Memory B cell (primary cell): ENCODE data around the gene HLA-DOB.
A peak's percentile ranks its signal among the peaks of the same experiment; 100 is the strongest.
"Not testable (repeated sequence)": the region's sequence is repeated elsewhere in the genome, so short reads cannot be mapped to it uniquely, and the experiment has no call there.

Experiments used
- ATAC-seq: fragments of 150-1000 bp; cut with Tn5 transposase; 2 replicates; pipeline ENCODE4 v1.10.0; 2021; ENCODE audit warnings: low read depth, mild to moderate bottlenecking, moderate library complexity
- DNase-seq, 2 donors: peaks; one replicate each; pipeline ENCODE4 v3.0.0; 2022; ENCODE audit warnings: low spot score in 2 of 2
- H3K27ac Mint-ChIP-seq: one replicate; pipeline ENCODE4 v1.8.0; 2022; ENCODE audit warnings: mild to moderate bottlenecking, moderate library complexity, mixed read lengths
- H3K27me3 Mint-ChIP-seq: one replicate; pipeline ENCODE4 v1.8.0; 2022; ENCODE audit warnings: mixed read lengths
- H3K36me3 Mint-ChIP-seq: one replicate; pipeline ENCODE4 v1.8.0; 2022; ENCODE audit warnings: mild to moderate bottlenecking, mixed read lengths
- H3K4me1 Mint-ChIP-seq: one replicate; pipeline ENCODE4 v1.8.0; 2022; ENCODE audit warnings: mixed read lengths
- H3K4me3 Mint-ChIP-seq: one replicate; pipeline ENCODE4 v1.8.0; 2022; ENCODE audit warnings: mild to moderate bottlenecking, moderate library complexity, mixed read lengths
- H3K9me3 Mint-ChIP-seq: one replicate; pipeline ENCODE4 v1.8.0; 2022; ENCODE audit warnings: mixed read lengths

The HLA-DOB gene

DNA sequence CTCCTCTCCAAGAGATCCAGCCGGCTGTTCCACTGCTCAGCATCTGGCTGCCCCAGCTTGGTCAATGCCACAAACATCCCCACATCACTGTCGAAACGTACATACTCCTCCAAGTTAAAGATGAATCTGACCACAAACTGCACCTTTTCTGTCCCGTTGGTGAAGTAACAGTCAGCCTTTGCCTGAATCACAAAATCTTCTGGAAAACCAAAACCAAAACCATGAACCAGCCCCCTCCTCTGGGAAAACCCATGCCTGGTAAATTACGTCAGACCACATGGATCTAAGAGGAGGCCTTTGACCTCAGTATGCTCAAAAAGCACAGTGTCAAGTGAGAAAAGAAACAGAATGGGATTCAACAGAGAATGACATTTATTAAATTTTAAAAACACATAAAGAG is 1.7 kb downstream of the HLA-DOB start:
- Mint-ChIP-seq H3K36me3 (peaks cover 33% of the 10 kb centered on the region), H3K27me3 (no peaks in the 10 kb centered on the region), H3K4me1 (peaks cover 53% of the 10 kb centered on the region), H3K4me3 (peak overlapping the region; percentile 99), H3K27ac (peak overlapping the region; percentile 99), H3K9me3 (no peaks in the 10 kb centered on the region)
- DNase-seq = no peak
- ATAC-seq = no peak

DNA sequence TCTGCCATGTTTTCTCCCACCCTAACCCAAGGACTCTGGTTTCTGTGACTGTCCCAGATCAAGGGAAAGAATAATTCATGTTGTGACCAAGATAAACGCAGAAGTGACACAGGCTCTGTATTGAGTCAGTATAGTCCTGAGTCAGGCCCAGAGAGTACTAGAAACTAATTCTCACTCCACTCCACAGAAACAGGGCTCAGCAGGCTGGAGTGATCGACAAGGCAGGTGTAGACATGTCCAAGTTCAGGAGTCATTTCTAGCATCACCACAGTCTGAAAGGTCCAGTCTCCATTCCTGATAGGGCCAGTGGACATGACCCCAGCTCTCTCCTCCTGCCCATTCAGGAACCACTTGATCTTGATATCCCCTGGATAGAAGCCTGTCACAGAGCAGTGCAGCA is 2.7 kb downstream of the HLA-DOB start:
- H3K27ac Mint-ChIP-seq = peak overlapping the region; percentile 99

DNA sequence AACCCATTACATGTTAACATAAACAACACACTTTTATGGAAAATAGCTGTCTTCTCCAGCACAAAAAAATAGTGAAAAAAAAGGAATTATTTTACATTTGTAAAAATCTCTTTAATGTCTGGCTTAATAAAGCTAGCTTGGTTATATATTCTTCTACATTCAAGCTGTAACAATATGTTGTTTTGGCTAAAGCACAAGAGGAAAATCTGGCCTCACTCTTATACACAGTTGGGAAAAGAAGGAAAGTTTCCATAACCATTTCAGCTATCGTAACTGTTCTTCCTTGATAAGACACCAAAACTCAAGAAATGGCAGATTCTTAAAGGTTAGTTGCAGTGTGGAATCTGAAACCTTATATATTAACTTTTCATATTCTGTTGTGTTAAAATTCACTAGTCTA is 7.6 kb downstream of the HLA-DOB start:
- H3K36me3 Mint-ChIP-seq = peaks cover 38% of the 10 kb centered on the region
- DNase-seq = no peak
- no peak for ATAC-seq

More for the DNA sequence above, 2.7 kb downstream of the HLA-DOB start:
- H3K27me3 Mint-ChIP-seq = no peaks in the 10 kb centered on the region
- H3K4me1 Mint-ChIP-seq = peaks cover 45% of the 10 kb centered on the region
- no peak for DNase-seq
- H3K4me3 Mint-ChIP-seq = peak overlapping the region; percentile 99
- no peak for ATAC-seq
- peaks cover 33% of the 10 kb centered on the region for H3K36me3 Mint-ChIP-seq
- H3K9me3 Mint-ChIP-seq = no peaks in the 10 kb centered on the region

DNA sequence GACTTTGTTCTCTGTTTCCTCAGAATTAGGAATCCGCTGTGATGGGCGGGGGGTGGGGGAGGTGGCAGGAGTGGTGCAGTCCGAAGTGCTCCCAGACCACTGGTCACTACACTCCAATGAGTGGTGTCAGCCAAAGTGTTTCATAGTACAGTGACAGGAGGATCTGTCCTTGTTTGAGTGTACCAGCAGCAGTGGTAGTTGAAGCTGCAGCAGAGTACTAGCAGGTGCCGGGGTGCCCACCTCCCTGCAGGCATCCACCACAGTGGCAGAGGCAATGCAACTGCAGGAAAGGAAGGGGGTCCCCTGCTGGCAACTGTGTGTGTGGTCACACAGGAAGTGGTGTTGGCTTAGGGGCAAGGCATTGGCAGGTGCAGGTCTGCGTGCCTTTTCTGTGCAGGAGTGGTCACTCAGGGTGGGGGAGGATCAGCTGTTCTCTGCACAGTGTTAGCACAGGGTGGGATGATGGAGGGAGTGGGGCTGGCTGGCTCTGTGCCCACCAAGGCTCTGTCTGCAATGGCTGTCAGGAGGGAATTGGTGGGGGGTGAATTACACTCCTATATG is 9.7 kb downstream of the HLA-DOB start:
- Mint-ChIP-seq H3K4me3 (no peak overlapping the region), H3K27ac (peak overlapping the region; percentile 36), H3K36me3 (peaks cover 22% of the 10 kb centered on the region), H3K4me1 (peaks cover 14% of the 10 kb centered on the region), H3K27me3 (no peaks in the 10 kb centered on the region), H3K9me3 (peaks cover 10% of the 10 kb centered on the region)
- no peak for ATAC-seq
- no peak for DNase-seq

More for the DNA sequence above, 7.6 kb downstream of the HLA-DOB start:
- Mint-ChIP-seq H3K4me3 (no peak overlapping the region), H3K27ac (no peak overlapping the region), H3K4me1 (peaks cover 27% of the 10 kb centered on the region), H3K9me3 (peaks cover 2% of the 10 kb centered on the region), H3K27me3 (no peaks in the 10 kb centered on the region)

DNA sequence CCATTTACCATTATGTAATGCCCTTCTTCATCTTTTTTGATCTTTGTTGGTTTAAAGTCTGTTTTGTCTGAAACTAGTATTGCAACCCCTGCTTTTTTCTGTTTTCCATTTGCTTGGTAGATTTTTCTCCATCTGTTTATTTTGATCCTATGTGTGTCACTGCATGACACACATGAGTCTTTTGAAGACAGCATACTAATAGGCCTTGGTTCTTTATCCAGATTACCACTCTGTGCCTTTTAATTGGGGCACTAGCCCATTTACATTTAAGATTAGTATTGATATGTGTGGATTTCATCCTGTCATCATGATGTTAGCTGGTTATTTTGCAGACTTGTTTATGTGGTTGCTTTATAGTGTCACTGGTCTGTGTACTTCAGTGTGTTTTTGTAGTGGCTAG is 11.4 kb downstream of the HLA-DOB start:
- H3K27me3 Mint-ChIP-seq, DNase-seq, H3K4me3 Mint-ChIP-seq, H3K27ac Mint-ChIP-seq, ATAC-seq: not testable (repeated sequence)
- H3K9me3 Mint-ChIP-seq = peaks cover 14% of the 10 kb centered on the region
- H3K4me1 Mint-ChIP-seq = peaks cover 12% of the 10 kb centered on the region
- peaks cover 16% of the 10 kb centered on the region for H3K36me3 Mint-ChIP-seq

DNA sequence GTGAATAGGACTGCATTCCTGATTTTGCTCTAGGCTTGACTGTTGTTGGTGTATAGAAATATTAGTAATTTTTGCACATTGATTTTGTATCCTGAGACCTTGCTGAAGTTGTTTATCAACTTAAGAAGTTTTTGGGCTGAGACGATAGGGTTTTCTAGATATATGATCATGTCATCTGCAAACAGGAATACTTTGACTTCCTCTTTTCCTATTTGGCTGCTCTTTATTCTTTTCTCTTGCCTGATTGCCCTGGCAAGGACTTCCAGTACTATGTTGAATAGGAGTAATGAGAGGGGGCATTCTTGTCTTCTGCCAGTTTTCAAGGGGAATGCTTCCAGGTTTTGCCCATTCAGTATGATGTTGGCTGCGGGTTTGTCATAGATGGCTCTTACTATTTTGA is 13.4 kb downstream of the HLA-DOB start:
- Mint-ChIP-seq H3K36me3 (peaks cover 17% of the 10 kb centered on the region), H3K27ac (no peak overlapping the region), H3K4me1 (peaks cover 8% of the 10 kb centered on the region), H3K27me3 (no peaks in the 10 kb centered on the region), H3K4me3 (no peak overlapping the region), H3K9me3 (peaks cover 20% of the 10 kb centered on the region)
- DNase-seq (no peak), ATAC-seq (no peak)

DNA sequence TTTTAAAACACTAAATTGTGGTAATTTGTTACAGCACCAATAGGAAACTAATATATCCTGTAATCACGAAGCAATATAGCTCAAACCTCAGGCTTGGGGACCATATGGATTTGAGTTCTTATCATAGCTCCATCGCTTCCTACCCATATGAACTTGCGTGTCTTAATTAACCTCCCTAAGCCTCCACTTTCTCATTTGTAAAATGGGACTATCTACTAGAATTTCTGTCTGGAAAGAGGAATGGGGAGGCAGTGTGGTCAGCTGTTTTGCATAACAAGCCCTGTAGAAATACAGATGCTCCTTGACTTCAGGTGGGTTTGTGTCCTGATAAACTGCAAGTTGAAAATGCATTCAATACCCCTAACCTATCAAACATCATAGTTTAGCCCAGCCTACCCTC is 17.1 kb downstream of the HLA-DOB start:
- ATAC-seq (no peak), DNase-seq (no peak)
- Mint-ChIP-seq H3K36me3 (peaks cover 9% of the 10 kb centered on the region), H3K4me1 (peaks cover 19% of the 10 kb centered on the region), H3K27ac (no peak overlapping the region), H3K4me3 (no peak overlapping the region), H3K9me3 (peaks cover 23% of the 10 kb centered on the region), H3K27me3 (no peaks in the 10 kb centered on the region)

DNA sequence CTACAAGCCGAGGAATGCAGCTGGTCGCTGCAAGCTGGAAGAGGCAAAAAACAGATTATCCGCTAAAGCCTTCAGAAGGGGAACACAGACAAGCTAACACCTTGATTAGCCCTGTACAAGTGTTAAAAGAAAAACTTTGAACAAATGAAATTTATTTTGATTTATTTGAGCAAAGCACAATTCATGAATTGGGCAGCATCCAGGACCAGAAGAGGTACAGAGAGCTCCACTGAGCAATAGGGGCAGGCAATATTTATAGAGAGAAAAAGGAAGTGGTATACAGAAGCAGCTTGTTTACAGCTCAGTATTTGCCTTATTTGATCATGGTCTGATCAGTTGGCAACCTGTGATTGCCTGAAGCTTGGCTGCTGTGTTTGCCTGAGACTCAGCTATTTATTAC is 17.6 kb downstream of the HLA-DOB start:
- ATAC-seq (no peak), DNase-seq (no peak)
- Mint-ChIP-seq H3K4me1 (peaks cover 24% of the 10 kb centered on the region), H3K27ac (peak overlapping the region; percentile 86), H3K36me3 (peaks cover 9% of the 10 kb centered on the region), H3K4me3 (no peak overlapping the region), H3K9me3 (peaks cover 21% of the 10 kb centered on the region), H3K27me3 (no peaks in the 10 kb centered on the region)

DNA sequence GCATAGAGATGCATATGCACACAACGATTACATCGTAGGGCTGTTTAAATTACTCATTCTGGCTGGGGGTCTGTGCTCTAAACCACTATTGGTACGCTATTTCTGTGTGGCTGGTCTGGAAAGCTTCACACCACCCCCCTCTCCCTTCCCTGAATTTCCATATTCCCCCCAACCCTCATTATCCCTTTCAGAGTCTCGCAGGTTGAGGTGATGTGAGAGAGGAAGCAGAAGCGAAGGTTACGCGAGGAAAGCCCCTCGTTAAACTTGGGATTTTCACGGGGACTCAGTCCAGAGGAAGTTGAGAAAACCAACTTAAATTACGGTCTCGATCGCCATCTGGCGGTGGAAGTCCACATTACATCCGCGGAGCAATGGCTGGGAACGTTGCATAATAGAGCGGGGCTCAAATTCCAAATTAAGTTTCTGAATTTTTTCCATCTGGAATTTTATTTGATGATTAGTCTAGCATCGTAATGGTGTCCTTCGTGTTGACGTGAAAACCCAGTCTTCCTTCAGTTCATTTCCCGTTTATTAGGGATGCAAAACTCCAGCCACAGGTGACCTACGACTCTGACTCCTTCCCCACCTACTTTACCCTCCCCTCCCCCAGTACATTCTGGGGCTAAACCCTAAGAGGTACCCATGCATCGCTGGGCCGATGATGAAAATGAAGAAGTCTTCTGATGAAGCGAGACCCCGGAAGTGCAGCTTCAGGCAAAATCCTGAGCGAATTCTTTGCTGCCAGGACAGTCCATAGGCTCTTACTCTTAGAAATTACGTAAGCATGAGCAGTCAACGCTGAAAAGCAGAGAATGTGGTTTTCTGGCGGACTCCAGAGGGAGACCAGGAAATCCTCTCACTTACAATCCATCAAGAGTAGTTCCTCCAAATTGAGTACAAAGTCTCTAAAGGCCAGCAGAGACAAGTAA is 19.7 kb downstream of the HLA-DOB start:
- H3K4me3 Mint-ChIP-seq = peak overlapping the region; percentile 86
- H3K27me3 Mint-ChIP-seq = no peaks in the 10 kb centered on the region
- ATAC-seq (peak; percentile 75), DNase-seq (peak; percentile 84 to 94)
- peak overlapping the region; percentile 86 for H3K27ac Mint-ChIP-seq
- H3K9me3 Mint-ChIP-seq = peaks cover 12% of the 10 kb centered on the region
- H3K4me1 Mint-ChIP-seq = peaks cover 25% of the 10 kb centered on the region
- peaks cover 9% of the 10 kb centered on the region for H3K36me3 Mint-ChIP-seq

DNA sequence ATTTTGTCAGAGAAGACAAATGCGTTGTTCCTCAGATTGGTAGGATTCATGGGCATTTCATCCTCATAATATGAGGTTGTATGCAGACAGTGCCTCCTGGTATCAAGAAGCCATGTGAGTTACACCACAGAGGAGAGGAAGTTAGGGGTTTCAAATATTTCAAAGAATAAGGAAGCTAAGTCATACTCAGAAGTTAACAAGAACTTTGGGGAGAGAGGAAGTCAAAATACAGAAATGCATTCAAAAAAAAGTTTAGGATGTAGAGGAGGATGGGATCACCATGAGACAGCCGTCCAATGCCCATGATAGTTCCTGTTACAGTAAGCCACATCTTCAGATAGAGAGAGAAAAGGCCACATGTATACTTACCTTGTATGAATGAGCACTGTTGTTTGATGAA is 22.3 kb downstream of the HLA-DOB start:
- ATAC-seq = peak; percentile 31
- no peak overlapping the region for H3K4me3 Mint-ChIP-seq

DNA sequence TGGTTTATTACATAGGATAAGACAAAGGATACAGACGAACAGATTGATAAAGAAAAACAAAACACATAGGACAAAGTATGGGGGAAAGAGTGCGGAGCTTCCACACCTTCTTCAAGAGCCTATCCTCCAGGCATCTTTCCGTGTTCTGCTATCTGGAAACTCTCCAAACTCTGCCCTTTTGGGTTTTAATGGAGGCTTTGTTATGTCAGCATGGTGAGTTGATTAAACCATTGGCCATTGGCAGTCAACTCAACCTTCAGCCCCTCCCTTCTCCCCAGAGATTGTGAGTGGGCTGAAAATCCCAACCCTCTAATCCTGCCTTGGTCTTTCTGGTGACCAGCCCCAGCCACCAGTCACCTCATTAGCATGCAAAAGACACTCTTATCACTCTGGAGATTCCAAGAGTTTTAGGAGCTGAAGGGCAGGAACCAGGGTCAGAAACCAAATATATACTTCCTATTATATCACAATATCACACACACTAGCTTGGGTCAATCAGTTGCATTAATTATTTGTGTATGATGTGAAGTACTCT is 23.8 kb downstream of the HLA-DOB start:
- H3K4me3 Mint-ChIP-seq = no peak overlapping the region
- ATAC-seq = no peak
- peaks cover 25% of the 10 kb centered on the region for H3K4me1 Mint-ChIP-seq
- no peak overlapping the region for H3K27ac Mint-ChIP-seq
- no peak for DNase-seq
- H3K9me3 Mint-ChIP-seq = no peaks in the 10 kb centered on the region
- no peaks in the 10 kb centered on the region for H3K36me3 Mint-ChIP-seq
- no peaks in the 10 kb centered on the region for H3K27me3 Mint-ChIP-seq

More for the DNA sequence above, 22.3 kb downstream of the HLA-DOB start:
- H3K36me3 Mint-ChIP-seq = peaks cover 8% of the 10 kb centered on the region
- peaks cover 25% of the 10 kb centered on the region for H3K4me1 Mint-ChIP-seq
- no peak overlapping the region for H3K27ac Mint-ChIP-seq
- no peaks in the 10 kb centered on the region for H3K27me3 Mint-ChIP-seq
- DNase-seq = no peak
- peaks cover 9% of the 10 kb centered on the region for H3K9me3 Mint-ChIP-seq

DNA sequence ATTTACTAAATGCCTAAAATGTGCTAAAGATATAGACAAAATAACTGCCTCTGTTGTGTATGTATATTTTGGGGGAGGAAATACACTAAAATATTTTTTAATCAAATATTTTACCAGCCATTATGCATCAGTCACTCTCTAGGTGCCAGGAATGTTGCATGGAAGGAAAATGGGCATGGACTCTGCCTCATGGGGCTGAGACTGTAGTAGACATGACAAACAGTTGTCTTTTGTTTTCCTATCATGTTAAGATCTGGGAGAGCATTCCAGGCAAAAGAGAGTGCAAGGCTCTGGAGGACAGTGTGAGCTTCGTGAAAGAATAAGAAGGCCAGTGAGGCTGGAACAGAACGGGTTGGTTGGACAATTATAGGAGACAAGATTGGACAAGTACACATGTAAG is 26.5 kb downstream of the HLA-DOB start:
- ATAC-seq = no peak
- no peaks in the 10 kb centered on the region for H3K36me3 Mint-ChIP-seq
- no peak overlapping the region for H3K4me3 Mint-ChIP-seq
- H3K27me3 Mint-ChIP-seq = no peaks in the 10 kb centered on the region
- peaks cover 15% of the 10 kb centered on the region for H3K4me1 Mint-ChIP-seq
- DNase-seq = no peak
- H3K27ac Mint-ChIP-seq = no peak overlapping the region
- H3K9me3 Mint-ChIP-seq = no peaks in the 10 kb centered on the region

DNA sequence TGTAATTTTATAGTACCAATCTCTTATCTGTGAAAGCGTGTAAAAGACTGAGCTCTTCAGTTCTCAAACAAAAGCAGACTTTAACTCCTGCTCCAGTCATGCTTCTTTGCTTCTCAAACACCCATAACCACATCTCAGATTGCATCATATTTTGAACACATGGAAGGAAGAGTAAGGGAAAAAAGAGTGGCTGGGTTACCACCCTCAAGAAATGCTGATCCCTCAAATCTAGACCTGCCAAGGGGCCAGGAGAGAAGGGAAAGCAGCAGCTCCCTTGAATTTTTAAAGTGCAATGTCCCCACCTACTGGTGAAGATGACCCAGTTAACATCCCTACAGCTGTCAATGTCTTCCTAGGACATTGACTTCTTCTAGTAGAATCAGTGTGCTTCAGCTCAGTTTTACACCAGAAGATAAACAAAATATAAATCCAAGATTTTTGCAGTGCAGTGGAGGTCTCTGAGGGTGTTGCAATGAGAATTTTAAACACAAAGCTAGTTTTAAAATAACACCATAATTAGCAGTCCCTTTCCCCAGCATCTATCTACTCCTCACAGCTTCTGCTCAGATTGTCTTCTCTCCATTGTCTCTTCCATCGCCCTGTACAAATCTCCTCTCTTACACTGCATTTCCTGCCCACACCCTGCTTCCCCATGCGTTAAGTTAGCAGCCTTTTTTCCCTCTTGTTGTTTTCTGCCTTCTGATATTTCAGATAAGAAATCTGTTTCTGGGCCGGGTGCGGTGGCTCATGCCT is 30.8 kb downstream of the HLA-DOB start:
- peak; percentile 93 for ATAC-seq

DNA sequence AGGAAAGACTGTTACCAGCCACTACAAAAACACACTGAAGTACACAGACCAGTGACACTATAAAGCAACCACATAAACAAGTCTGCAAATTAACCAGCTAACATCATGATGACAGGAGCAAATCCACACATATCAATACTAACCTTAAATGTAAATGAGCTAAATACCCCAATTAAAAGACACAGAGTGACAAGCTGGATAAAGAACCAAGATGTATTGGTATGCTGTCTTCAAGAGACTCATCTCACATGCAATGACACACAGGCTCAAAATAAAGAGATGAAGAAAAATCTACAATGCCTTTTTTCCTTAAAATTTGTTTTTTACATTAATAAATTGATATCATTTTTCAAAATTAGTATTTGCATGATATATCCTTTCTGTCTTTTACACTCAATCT is 33.9 kb downstream of the HLA-DOB start:
- H3K4me1 Mint-ChIP-seq, H3K36me3 Mint-ChIP-seq, ATAC-seq, H3K4me3 Mint-ChIP-seq, H3K27me3 Mint-ChIP-seq, H3K9me3 Mint-ChIP-seq, H3K27ac Mint-ChIP-seq, DNase-seq: not testable (repeated sequence)

More for the DNA sequence above, 30.8 kb downstream of the HLA-DOB start:
- peak; percentile 50 to 58 for DNase-seq
- Mint-ChIP-seq H3K9me3 (peaks cover 1% of the 10 kb centered on the region), H3K4me3 (no peak overlapping the region), H3K4me1 (peaks cover 2% of the 10 kb centered on the region), H3K27ac (no peak overlapping the region), H3K27me3 (no peaks in the 10 kb centered on the region), H3K36me3 (no peaks in the 10 kb centered on the region)
